Measurements from ENCODE around the gene RASGRP3. TPM values are rescaled to one million over a fixed set of nuclear protein-coding genes. Genes with fewer than 3 reads are reported as not detected.

The RASGRP3 gene
- total and polyA plus RNA-seq, 7 experiments from 2014 or later, result 1.4 to 14.2 (median 3.1) TPM

DNA sequence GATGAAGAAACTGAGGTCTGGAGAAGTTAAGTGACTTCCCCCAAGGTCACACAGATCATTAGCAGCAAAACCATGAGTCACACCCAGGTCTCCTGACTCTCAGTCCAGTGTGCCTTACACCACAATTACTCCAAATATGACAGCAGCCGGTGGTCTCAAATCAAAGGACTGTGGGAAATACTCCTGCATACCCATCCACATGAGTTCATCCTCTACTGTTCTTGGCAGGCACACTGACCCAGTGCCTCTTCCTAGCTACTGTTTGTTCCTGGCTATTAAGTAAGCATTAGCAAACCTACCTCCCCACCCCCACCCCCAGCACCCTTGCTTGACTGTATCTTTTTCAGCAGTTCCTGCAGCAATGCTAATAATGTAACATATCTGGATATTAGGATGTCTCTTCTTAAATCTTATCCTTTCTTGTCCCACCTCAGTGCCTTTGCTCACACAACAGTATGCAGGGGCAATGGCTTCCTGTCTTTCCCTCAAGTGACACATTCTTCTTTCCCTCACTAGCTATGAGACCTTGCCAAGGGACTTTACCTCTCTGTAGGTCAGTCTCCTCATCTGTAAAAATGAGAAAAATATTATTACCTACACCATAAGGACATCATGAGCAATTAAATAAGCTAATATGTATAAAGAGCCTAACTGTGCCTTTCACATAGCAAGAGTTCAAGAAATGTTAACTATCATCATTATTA lies 76.5 kb downstream of the RASGRP3 start:
- Histone ChIP-seq H3K4me3 (ENCODE audit: low read length) (no peak overlapping the region), H3K27me3 (ENCODE audit: control insufficient read depth in 2 of 2, insufficient read depth in 2 of 2, low read length in 2 of 2) (no peaks in the 10 kb centered on the region), H3K36me3 (ENCODE audit: control insufficient read depth in 2 of 3, insufficient read depth in 3 of 3, low read length in 3 of 3) (no peaks in the 10 kb centered on the region), H3K27ac (ENCODE audit: low read depth, low read length) (no peak overlapping the region), H3K4me1 (ENCODE audit: control insufficient read depth in 2 of 2, insufficient read depth in 2 of 2, low read length in 2 of 2) (no peaks in the 10 kb centered on the region), H3K9me3 (ENCODE audit: control insufficient read depth in 2 of 3, low read length in 3 of 3) (no peaks in the 10 kb centered on the region)
- CTCF ChIA-PET, result no interaction called here
- intact Hi-C loops (cut with micrococcal nuclease), result no loop called here
- ATAC-seq (no peak), DNase-seq (no peak)
- POLR2A ChIA-PET, result no interaction called here
- peaks cover 0 to 3% (median 0%) of the 10 kb centered on the region in 11 donors for H3K9me3 Mint-ChIP-seq
- H3K27ac Mint-ChIP-seq, result no peak overlapping the region
- H3K4me3 Mint-ChIP-seq, result no peak overlapping the region
- H3K27me3 Mint-ChIP-seq, result no peaks in the 10 kb centered on the region
- peaks cover 0 to 18% (median 15%) of the 10 kb centered on the region in 5 donors for H3K36me3 Mint-ChIP-seq
- peaks cover 0 to 6% (median 0%) of the 10 kb centered on the region in 7 donors for H3K4me1 Mint-ChIP-seq

GRCh38 chr2:33555681-33556080 lies 79.2 kb downstream of the RASGRP3 start:
- peaks cover 0 to 3% (median 0%) of the 10 kb centered on the region in 11 donors for H3K9me3 Mint-ChIP-seq
- peaks cover 0 to 6% (median 0%) of the 10 kb centered on the region in 7 donors for H3K4me1 Mint-ChIP-seq
- H3K36me3 Mint-ChIP-seq, result peaks cover 0 to 32% (median 8%) of the 10 kb centered on the region in 5 donors
- no peaks in the 10 kb centered on the region for H3K27me3 Mint-ChIP-seq
- ChIA-PET POLR2A (no interaction called here), CTCF (no interaction called here)
- DNase-seq (no peak), ATAC-seq (no peak)
- intact Hi-C loops (cut with micrococcal nuclease), result no loop called here
- H3K27ac Mint-ChIP-seq, result no peak overlapping the region
- Histone ChIP-seq H3K9me3 (ENCODE audit: control insufficient read depth in 2 of 3, low read length in 3 of 3) (no peaks in the 10 kb centered on the region), H3K27ac (ENCODE audit: low read depth, low read length) (no peak overlapping the region), H3K27me3 (ENCODE audit: control insufficient read depth in 2 of 2, insufficient read depth in 2 of 2, low read length in 2 of 2) (no peaks in the 10 kb centered on the region), H3K36me3 (ENCODE audit: control insufficient read depth in 2 of 3, insufficient read depth in 3 of 3, low read length in 3 of 3) (no peaks in the 10 kb centered on the region), H3K4me1 (ENCODE audit: control insufficient read depth in 2 of 2, insufficient read depth in 2 of 2, low read length in 2 of 2) (no peaks in the 10 kb centered on the region), H3K4me3 (ENCODE audit: low read length) (no peak overlapping the region)
- H3K4me3 Mint-ChIP-seq, result no peak overlapping the region

GRCh38 chr2:33559328-33559727 lies 82.9 kb downstream of the RASGRP3 start:
- Mint-ChIP-seq H3K9me3 (peaks cover 0 to 3% (median 0%) of the 10 kb centered on the region in 11 donors), H3K4me1 (peaks cover 0 to 6% (median 0%) of the 10 kb centered on the region in 7 donors), H3K27me3 (no peaks in the 10 kb centered on the region), H3K36me3 (peaks cover 0 to 52% (median 7%) of the 10 kb centered on the region in 5 donors), H3K4me3 (no peak overlapping the region), H3K27ac (no peak overlapping the region)
- no peak for DNase-seq
- no peak overlapping the region for H3K4me3 ChIP-seq (ENCODE audit: low read length)
- intact Hi-C loops (cut with micrococcal nuclease), result no loop called here
- ChIA-PET POLR2A (no interaction called here), CTCF (no interaction called here)
- ATAC-seq, result no peak
- H3K9me3 ChIP-seq (ENCODE audit: control insufficient read depth in 2 of 3, low read length in 3 of 3), result no peaks in the 10 kb centered on the region
- no peaks in the 10 kb centered on the region for H3K27me3 ChIP-seq (ENCODE audit: control insufficient read depth in 2 of 2, insufficient read depth in 2 of 2, low read length in 2 of 2)
- no peak overlapping the region for H3K27ac ChIP-seq (ENCODE audit: low read depth, low read length)
- no peaks in the 10 kb centered on the region for H3K36me3 ChIP-seq (ENCODE audit: control insufficient read depth in 2 of 3, insufficient read depth in 3 of 3, low read length in 3 of 3)
- H3K4me1 ChIP-seq (ENCODE audit: control insufficient read depth in 2 of 2, insufficient read depth in 2 of 2, low read length in 2 of 2), result no peaks in the 10 kb centered on the region

DNA sequence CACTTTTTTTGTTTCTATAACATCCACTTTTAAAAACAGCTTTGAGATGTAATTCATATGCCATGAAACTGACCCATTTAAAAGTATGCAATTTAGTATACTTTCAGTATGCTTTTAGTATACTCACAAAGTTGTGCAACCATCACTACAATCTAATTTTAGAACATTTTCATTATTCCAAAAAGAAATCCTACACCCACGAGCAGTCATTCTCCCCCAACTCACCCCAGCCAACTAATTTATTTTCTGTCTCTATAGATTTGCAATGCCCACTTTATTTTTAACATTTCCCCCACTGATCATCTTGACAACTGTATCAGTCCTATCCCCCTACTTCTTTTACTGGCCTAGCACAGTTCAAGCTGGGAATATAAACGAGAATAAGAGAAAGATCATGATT lies 83.6 kb downstream of the RASGRP3 start:
- no peak overlapping the region for H3K27ac Mint-ChIP-seq
- H3K4me3 Mint-ChIP-seq, result no peak overlapping the region
- POLR2A ChIA-PET, result no interaction called here

GRCh38 chr2:33561872-33562271 lies 85.4 kb downstream of the RASGRP3 start:
- DNase-seq (no peak), ATAC-seq (no peak)
- peaks cover 0 to 51% (median 13%) of the 10 kb centered on the region in 5 donors for H3K36me3 Mint-ChIP-seq
- H3K4me3 Mint-ChIP-seq, result no peak overlapping the region
- Histone ChIP-seq H3K27me3 (ENCODE audit: control insufficient read depth in 2 of 2, insufficient read depth in 2 of 2, low read length in 2 of 2) (no peaks in the 10 kb centered on the region), H3K36me3 (ENCODE audit: control insufficient read depth in 2 of 3, insufficient read depth in 3 of 3, low read length in 3 of 3) (no peaks in the 10 kb centered on the region), H3K4me3 (ENCODE audit: low read length) (no peak overlapping the region), H3K4me1 (ENCODE audit: control insufficient read depth in 2 of 2, insufficient read depth in 2 of 2, low read length in 2 of 2) (no peaks in the 10 kb centered on the region), H3K9me3 (ENCODE audit: control insufficient read depth in 2 of 3, low read length in 3 of 3) (no peaks in the 10 kb centered on the region), H3K27ac (ENCODE audit: low read depth, low read length) (no peak overlapping the region)
- H3K27ac Mint-ChIP-seq, result no peak overlapping the region
- no peaks in the 10 kb centered on the region for H3K4me1 Mint-ChIP-seq
- intact Hi-C loops (cut with micrococcal nuclease), result no loop called here
- H3K27me3 Mint-ChIP-seq, result no peaks in the 10 kb centered on the region
- H3K9me3 Mint-ChIP-seq, result no peaks in the 10 kb centered on the region
- POLR2A ChIA-PET, result no interaction called here
- CTCF ChIA-PET, result interaction anchor here (0.7 kb wide), 1 partner anchor 984 kb away, joined by 5 read pairs; no protein-coding TSS in a partner anchor

More for the DNA sequence above, 83.6 kb downstream of the RASGRP3 start:
- Mint-ChIP-seq H3K4me1 (peaks cover 0 to under 1% (median 0%) of the 10 kb centered on the region in 7 donors), H3K27me3 (no peaks in the 10 kb centered on the region), H3K9me3 (no peaks in the 10 kb centered on the region), H3K36me3 (peaks cover 0 to 50% (median 9%) of the 10 kb centered on the region in 5 donors)
- intact Hi-C loops (cut with micrococcal nuclease), result no loop called here
- Histone ChIP-seq H3K4me1 (ENCODE audit: control insufficient read depth in 2 of 2, insufficient read depth in 2 of 2, low read length in 2 of 2) (no peaks in the 10 kb centered on the region), H3K36me3 (ENCODE audit: control insufficient read depth in 2 of 3, insufficient read depth in 3 of 3, low read length in 3 of 3) (no peaks in the 10 kb centered on the region), H3K4me3 (ENCODE audit: low read length) (no peak overlapping the region), H3K27ac (ENCODE audit: low read depth, low read length) (no peak overlapping the region), H3K27me3 (ENCODE audit: control insufficient read depth in 2 of 2, insufficient read depth in 2 of 2, low read length in 2 of 2) (no peaks in the 10 kb centered on the region), H3K9me3 (ENCODE audit: control insufficient read depth in 2 of 3, low read length in 3 of 3) (no peaks in the 10 kb centered on the region)
- CTCF ChIA-PET, result no interaction called here
- DNase-seq, result no peak
- ATAC-seq, result no peak

- Histone ChIP-seq H3K9me3 (ENCODE audit: control insufficient read depth in 2 of 3, low read length in 3 of 3) (no peaks in the 10 kb centered on the region), H3K4me1 (ENCODE audit: control insufficient read depth in 2 of 2, insufficient read depth in 2 of 2, low read length in 2 of 2) (no peaks in the 10 kb centered on the region), H3K27ac (ENCODE audit: low read depth, low read length) (no peak overlapping the region), H3K4me3 (ENCODE audit: low read length) (no peak overlapping the region), H3K36me3 (ENCODE audit: control insufficient read depth in 2 of 3, insufficient read depth in 3 of 3, low read length in 3 of 3) (no peaks in the 10 kb centered on the region), H3K27me3 (ENCODE audit: control insufficient read depth in 2 of 2, insufficient read depth in 2 of 2, low read length in 2 of 2) (no peaks in the 10 kb centered on the region)
- Mint-ChIP-seq H3K27ac (no peak overlapping the region), H3K36me3 (peaks cover 0 to 2% (median under 1%) of the 10 kb centered on the region in 5 donors), H3K4me1 (peaks cover 0 to 5% (median 0%) of the 10 kb centered on the region in 7 donors), H3K4me3 (no peak overlapping the region), H3K27me3 (no peaks in the 10 kb centered on the region), H3K9me3 (no peaks in the 10 kb centered on the region)
- DNase-seq (no peak), ATAC-seq (no peak)
- ChIA-PET POLR2A (no interaction called here), CTCF (no interaction called here)
- intact Hi-C loops (cut with micrococcal nuclease), result no loop called here
Observed at GRCh38 chr2:33570681-33571080, 94.2 kb downstream of the RASGRP3 start.

DNA sequence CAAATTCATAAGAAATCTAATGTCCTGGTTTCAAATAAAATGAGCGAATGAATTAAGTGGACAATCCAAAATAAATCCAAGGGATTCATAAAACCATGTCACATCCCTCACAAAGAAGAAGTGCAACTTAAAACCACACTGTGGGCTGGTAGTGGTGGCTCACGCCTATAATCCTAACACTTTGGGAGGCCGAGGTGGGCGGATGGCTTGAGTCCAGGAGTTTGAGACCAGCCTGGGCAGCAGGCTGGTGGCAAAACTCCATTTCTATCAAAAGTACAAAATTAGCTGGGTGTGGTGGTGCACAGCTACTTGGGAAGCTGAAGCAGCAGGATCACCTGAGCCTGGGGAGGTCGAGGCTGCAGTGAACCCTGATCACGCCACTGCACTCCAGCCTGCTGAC lies 97.2 kb downstream of the RASGRP3 start:
- Histone ChIP-seq H3K4me3 (ENCODE audit: low read length) (no peak overlapping the region), H3K27ac (ENCODE audit: low read depth, low read length) (no peak overlapping the region), H3K4me1 (ENCODE audit: control insufficient read depth in 2 of 2, insufficient read depth in 2 of 2, low read length in 2 of 2) (no peaks in the 10 kb centered on the region), H3K27me3 (ENCODE audit: control insufficient read depth in 2 of 2, insufficient read depth in 2 of 2, low read length in 2 of 2) (no peaks in the 10 kb centered on the region), H3K36me3 (ENCODE audit: control insufficient read depth in 2 of 3, insufficient read depth in 3 of 3, low read length in 3 of 3) (no peaks in the 10 kb centered on the region), H3K9me3 (ENCODE audit: control insufficient read depth in 2 of 3, low read length in 3 of 3) (no peaks in the 10 kb centered on the region)
- no peaks in the 10 kb centered on the region for H3K36me3 Mint-ChIP-seq
- H3K27me3 Mint-ChIP-seq, result no peaks in the 10 kb centered on the region
- peaks cover 0 to 5% (median 0%) of the 10 kb centered on the region in 7 donors for H3K4me1 Mint-ChIP-seq
- no peaks in the 10 kb centered on the region for H3K9me3 Mint-ChIP-seq
- intact Hi-C loops (cut with micrococcal nuclease), result no loop called here
- ChIA-PET POLR2A (no interaction called here), CTCF (interaction anchor here (1.5 kb wide), 1 partner anchor 10 kb away, joined by 4 read pairs; no protein-coding TSS in a partner anchor)
- ATAC-seq (no peak), DNase-seq (no peak)
- no peak overlapping the region for H3K27ac Mint-ChIP-seq
- no peak overlapping the region for H3K4me3 Mint-ChIP-seq

All from naive thymus-derived CD4-positive, alpha-beta T cell (primary cell).